Measurements from ENCODE around the gene GMPR2. TPM values are rescaled to one million over a fixed set of nuclear protein-coding genes. Genes with fewer than 3 reads are reported as not detected.

Gene GMPR2
- polyA plus RNA-seq, 3 donors, result 84.4 to 84.7 (median 84.5) TPM

GRCh38 chr14:24270537-24271133 lies 37.9 kb downstream of the GMPR2 start:
- Histone ChIP-seq H3K27me3 (ENCODE audit: control insufficient read depth in 2 of 2, insufficient read depth in 2 of 2, low read length in 2 of 2) (no peaks in the 10 kb centered on the region), H3K4me3 (replicated peaks in 1 of 3; ENCODE audit: low read depth in 2 of 3, low read length in 3 of 3) (peak overlapping the region; percentile 71 to 97 (median 85)), H3K4me2 (replicated peaks; ENCODE audit: extremely low read depth, low read length, poor library complexity, severe bottlenecking) (peak overlapping the region; percentile 85), H3K4me1 (ENCODE audit: control insufficient read depth in 1 of 2, insufficient read depth in 2 of 2, low read length in 2 of 2) (peaks cover 47 to 51% of the 10 kb centered on the region in 2 donors), H3K36me3 (replicated peaks in 1 of 2; ENCODE audit: control insufficient read depth in 1 of 2, insufficient read depth in 2 of 2, low read length in 2 of 2) (peaks cover 44 to 46% of the 10 kb centered on the region in 2 donors), H3K79me2 (ENCODE audit: insufficient read depth, low read length) (peaks cover 40% of the 10 kb centered on the region), H2AFZ (ENCODE audit: insufficient read depth, low read depth, low read length, poor library complexity, severe bottlenecking) (peak overlapping the region; percentile 98), H3K9ac (ENCODE audit: insufficient read depth, low read length, poor library complexity, severe bottlenecking) (peak overlapping the region; percentile 99), H4K20me1 (ENCODE audit: insufficient read depth, low read length) (no peaks in the 10 kb centered on the region), H3K27ac (ENCODE audit: low read depth in 1 of 2, low read length in 2 of 2) (peak overlapping the region; percentile 72 to 98), H3K9me3 (replicated peaks in 1 of 2; ENCODE audit: control insufficient read depth in 1 of 2, insufficient read depth in 1 of 2, low read length in 2 of 2) (no peaks in the 10 kb centered on the region)
- Mint-ChIP-seq H3K4me1 (peaks cover 50% of the 10 kb centered on the region), H3K27ac (peak overlapping the region; percentile 66 to 97 (median 96)), H3K36me3 (peaks cover 40 to 46% of the 10 kb centered on the region in 2 donors), H3K4me3 (peak overlapping the region; percentile 89 to 92), H3K27me3 (ENCODE audit: low read depth in 3 of 3) (peaks cover 0 to 2% (median 0%) of the 10 kb centered on the region in 3 donors), H3K9me3 (peaks cover 0 to 2% (median 0%) of the 10 kb centered on the region in 7 donors)
- 23% methylated on average over 12 of the region's 13 CpGs for WGBS (ENCODE audit: insufficient coverage)
- DNase-seq, result no peak
- intact Hi-C loops (cut with micrococcal nuclease), result loop anchor here in 1 of 2 donors (2.0 kb wide), 1 partner anchor 28 kb away; the partner anchor contains the start of gene TINF2
- no peak for TF ChIP-seq CTCF (IDR thresholded peaks at IDR 0.05)

- H3K27ac ChIP-seq (ENCODE audit: low read depth in 1 of 2, low read length in 2 of 2), result peak within 1 kb of the TSS; percentile 72 to 98
- no peaks in the 10 kb centered on the region for H4K20me1 ChIP-seq (ENCODE audit: insufficient read depth, low read length)
- peaks cover 0 to 2% (median 0%) of the 10 kb centered on the region in 3 donors for H3K27me3 Mint-ChIP-seq (ENCODE audit: low read depth in 3 of 3)
- peak within 1 kb of the TSS; percentile 71 to 97 (median 85) for H3K4me3 ChIP-seq (replicated peaks in 1 of 3; ENCODE audit: low read depth in 2 of 3, low read length in 3 of 3)
- peak; percentile 83 for TF ChIP-seq CTCF (IDR thresholded peaks at IDR 0.05)
- intact Hi-C loops (cut with micrococcal nuclease), result loop anchor here in 1 of 2 donors (2.0 kb wide), 1 partner anchor 28 kb away; the partner anchor contains the start of gene TINF2
- H3K4me3 Mint-ChIP-seq, result peak within 1 kb of the TSS; percentile 89 to 94
- peak within 1 kb of the TSS; percentile 98 for H2AFZ ChIP-seq (ENCODE audit: insufficient read depth, low read depth, low read length, poor library complexity, severe bottlenecking)
- H3K4me1 ChIP-seq (ENCODE audit: control insufficient read depth in 1 of 2, insufficient read depth in 2 of 2, low read length in 2 of 2), result peaks cover 54 to 58% of the 10 kb centered on the region in 2 donors
- H3K9ac ChIP-seq (ENCODE audit: insufficient read depth, low read length, poor library complexity, severe bottlenecking), result peak within 1 kb of the TSS; percentile 99
- H3K9me3 ChIP-seq (replicated peaks in 1 of 2; ENCODE audit: control insufficient read depth in 1 of 2, insufficient read depth in 1 of 2, low read length in 2 of 2), result no peaks in the 10 kb centered on the region
- peaks cover 47% of the 10 kb centered on the region for H3K79me2 ChIP-seq (ENCODE audit: insufficient read depth, low read length)
- H3K27ac Mint-ChIP-seq, result peak within 1 kb of the TSS; percentile 90 to 97 (median 96)
- DNase-seq, result peak; percentile 71 to 79 (median 75)
- H3K4me2 ChIP-seq (replicated peaks; ENCODE audit: extremely low read depth, low read length, poor library complexity, severe bottlenecking), result peak within 1 kb of the TSS; percentile 85
- peaks cover 55% of the 10 kb centered on the region for H3K4me1 Mint-ChIP-seq
- peaks cover 0 to 2% (median 0%) of the 10 kb centered on the region in 7 donors for H3K9me3 Mint-ChIP-seq
- under 1% methylated on average over 53 of the region's 61 CpGs for WGBS (ENCODE audit: insufficient coverage)
- H3K36me3 Mint-ChIP-seq, result peaks cover 35 to 39% of the 10 kb centered on the region in 2 donors
- peaks cover 37 to 40% of the 10 kb centered on the region in 2 donors for H3K36me3 ChIP-seq (replicated peaks in 1 of 2; ENCODE audit: control insufficient read depth in 1 of 2, insufficient read depth in 2 of 2, low read length in 2 of 2)
- H3K27me3 ChIP-seq (ENCODE audit: control insufficient read depth in 2 of 2, insufficient read depth in 2 of 2, low read length in 2 of 2), result no peaks in the 10 kb centered on the region
Observed at GRCh38 chr14:24271134-24271833, 38.6 kb downstream of the GMPR2 start, which contains the start of gene RABGGTA. TSS of gene RABGGTA (minus strand) at chr14:24271597. CDS start at chr14:24271115, 482 bp downstream.

Data from CD14-positive monocyte (primary cell).